ENCODE measurements around the gene PTPN6.

The PTPN6 gene

DNA sequence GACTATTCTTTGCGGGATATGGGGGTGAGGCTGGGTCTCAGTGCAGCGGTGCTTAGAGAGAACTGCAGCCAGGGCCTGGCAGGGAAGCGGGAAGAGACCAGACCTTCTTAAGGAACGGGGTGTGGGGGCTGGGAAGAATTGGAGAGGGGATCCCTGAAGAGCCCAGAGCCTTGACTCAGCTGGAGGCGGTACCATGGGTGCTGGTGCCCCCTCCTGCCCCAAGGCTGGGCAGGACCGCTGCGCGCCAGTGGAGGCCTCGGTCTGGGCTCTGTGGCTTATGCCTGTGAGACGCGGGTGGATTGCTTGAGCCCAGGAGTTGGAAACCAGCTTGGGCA, 8.9 kb upstream of the PTPN6 start:
- DNase-seq: peak; percentile 41

DNA sequence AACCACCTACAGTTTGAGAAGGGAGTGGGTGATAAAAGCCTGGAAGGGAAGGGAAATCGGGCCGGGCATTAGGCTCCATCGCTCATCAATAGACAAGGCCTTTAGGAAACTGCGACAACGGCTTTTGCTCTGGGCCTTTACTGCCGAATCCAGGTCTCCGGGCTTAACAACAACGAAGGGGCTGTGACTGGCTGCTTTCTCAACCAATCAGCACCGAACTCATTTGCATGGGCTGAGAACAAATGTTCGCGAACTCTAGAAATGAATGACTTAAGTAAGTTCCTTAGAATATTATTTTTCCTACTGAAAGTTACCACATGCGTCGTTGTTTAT, 7.8 kb upstream of the PTPN6 start:
- peak; percentile 98 for DNase-seq

DNA sequence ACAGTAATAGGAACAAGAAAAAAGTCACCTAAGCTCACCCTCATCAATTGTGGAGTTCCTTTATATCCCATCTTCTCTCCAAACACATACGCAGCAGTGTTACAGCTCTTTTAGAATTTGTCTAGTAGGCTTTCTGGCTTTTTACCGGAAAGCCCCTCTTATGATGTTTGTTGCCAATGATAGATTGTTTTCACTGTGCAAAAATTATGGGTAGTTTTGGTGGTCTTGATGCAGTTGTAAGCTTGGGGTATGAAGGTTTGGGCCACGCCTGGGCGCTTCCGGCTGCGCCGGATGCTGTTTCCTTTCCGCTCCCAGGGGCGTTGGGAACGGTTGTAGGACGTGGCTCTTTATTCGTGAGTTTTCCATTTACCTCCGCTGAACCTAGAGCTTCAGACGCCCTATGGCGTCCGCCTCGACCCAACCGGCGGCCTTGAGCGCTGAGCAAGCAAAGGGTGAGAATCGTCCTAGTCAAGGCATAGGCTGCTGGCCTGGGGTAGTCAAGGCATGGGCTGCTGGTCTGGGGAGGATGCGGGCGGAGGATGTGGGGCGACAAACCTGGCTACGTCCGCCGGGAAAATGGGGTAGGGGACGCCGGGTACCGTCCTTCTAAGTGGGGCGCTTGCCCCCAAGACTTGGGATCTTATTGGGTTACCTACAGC, 7.3 kb upstream of the PTPN6 start, which contains the start of the genes C12orf57 and RNU7-1:
TSS of gene C12orf57 (plus strand) at position 301 of the 659 bp plus-strand sequence. CDS start at position 401, 100 bp downstream.
TSS of gene RNU7-1 (plus strand) at position 95 of the 659 bp plus-strand sequence.
- peak; percentile 97 for DNase-seq

DNA sequence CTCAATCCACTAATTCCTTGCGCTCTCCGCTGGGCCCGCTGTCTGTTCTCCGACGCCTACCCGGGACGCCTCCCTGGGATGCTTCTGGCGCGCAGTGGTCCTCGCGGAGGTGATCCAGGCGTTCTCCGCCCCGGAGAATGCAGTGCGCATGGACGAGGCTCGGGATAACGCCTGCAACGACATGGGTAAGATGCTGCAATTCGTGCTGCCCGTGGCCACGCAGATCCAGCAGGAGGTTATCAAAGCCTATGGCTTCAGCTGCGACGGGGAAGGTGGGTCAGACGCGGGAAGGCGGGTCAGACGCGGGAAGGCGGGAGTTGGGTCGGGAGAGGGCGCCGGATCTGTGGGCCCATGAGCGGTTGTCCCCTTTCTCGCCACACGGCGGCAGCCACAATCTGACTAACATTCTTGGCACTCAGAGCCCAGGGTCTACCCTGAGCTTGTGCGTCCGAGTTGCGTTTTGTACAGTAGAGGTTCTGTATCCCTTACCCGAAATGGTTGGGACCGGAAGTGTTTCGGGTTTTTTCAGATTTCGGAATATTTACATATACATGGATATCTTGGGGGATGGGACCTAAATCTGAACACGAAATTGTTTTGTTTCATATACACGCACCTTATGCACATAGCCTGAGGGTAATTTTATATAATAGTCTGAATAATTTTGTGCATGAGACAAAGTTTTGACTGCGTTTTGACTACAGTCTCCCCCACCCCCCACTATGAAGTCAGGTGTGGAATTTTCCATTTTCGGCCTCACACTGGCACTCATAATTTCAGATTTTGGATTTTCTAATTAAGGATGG, 6.6 kb upstream of the PTPN6 start:
- peak; percentile 98 for DNase-seq

DNA sequence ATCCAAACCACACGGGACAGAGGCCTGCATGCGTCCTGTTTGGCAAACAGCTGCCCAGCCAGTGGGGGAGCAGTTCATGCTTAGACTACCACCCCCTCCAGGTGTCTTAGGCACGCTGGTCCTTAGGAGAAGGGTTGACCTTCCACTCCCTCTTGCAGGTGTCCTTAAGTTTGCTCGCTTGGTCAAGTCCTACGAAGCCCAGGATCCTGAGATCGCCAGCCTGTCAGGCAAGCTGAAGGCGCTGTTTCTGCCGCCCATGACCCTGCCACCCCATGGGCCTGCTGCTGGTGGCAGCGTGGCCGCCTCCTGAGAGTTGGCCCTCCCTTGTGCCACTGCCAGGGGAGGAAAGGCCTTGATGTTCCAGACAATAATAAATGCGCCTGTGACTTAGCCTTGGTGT, 5.5 kb upstream of the PTPN6 start:
- no peak for DNase-seq

DNA sequence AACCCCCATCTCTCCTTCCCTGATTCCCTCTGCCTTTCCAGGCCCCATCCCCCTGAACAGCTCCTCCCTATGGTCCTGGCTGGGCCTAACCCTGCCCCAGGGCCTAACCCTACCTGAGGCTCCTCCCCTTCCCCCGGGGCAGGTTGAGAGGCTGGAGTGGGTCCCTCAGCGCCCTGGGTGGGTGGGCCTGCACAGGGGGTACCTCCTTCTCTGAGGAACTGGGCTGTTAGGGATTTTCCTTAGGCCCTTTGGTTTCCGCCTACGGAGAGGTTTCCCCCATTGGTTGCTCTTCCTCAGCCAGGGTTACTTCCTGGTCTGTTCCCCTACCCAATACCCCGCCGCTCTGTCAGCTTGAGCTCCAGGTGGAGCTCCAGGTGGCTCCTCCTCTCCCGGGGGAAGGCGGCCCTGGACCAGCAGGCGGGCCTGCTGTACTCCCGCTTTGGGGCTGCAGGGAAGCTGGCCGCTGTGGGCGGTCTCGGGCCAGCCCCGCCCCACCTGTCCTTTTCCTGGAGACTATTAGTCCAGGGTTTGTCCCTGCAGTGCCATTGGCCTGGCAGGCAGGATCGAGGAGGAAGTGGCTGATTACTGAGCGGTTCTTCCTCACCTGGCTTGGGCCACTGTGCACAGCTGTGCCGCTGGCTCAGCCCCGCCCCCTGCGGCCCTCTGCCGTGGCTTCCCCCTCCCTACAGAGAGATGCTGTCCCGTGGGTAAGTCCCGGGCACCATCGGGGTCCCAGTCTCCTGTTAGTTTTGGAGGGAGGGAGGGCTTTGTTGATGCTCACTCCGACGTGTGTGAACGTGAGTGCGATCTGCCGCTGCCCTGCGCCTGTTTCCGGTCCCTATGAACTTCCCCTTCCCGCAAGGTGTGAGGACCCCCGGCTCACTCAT, 4.9 kb upstream of the PTPN6 start:
- DNase-seq: peak; percentile 68

DNA sequence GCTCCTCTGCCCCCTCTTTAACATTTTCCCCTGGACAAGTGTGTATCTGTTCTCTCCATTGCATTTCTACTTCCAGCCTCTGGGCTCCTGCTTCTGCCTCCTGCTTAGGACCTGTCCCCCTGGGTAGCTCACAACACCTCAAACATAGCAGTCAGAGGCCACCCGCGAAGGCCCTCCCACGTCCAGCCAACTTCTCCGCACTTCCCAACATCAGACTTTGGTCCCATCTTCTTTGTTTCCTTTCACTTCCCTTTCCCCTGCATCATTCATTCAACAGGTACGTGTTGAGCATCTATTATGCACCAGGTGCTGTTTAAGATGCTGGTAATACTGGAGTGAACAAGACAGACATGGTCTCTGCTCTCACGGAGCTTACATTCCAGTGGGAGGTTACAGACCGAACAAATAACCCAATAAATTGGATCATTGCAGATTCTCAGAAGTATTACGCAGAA, 4.2 kb upstream of the PTPN6 start:
- DNase-seq: no peak

DNA sequence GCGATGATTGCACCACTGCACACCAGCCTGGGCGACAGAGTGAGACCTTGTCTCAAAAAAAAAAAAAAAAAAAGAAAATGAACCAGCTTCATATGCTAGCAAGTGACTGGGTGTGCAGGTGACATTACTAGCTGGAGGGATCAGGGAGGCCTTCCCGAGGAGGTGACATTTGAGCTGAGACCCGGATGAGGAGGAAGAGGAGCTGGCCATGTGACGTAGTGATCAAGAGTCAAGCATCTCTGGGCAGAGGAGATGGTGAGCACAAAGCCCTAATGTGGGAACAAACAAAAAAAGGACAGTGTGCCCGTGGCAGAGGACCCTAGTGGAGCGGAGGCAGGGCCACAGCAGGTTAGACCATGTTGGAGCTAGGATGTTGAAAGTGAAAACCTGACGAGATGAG, 3.5 kb upstream of the PTPN6 start:
- no peak for DNase-seq

DNA sequence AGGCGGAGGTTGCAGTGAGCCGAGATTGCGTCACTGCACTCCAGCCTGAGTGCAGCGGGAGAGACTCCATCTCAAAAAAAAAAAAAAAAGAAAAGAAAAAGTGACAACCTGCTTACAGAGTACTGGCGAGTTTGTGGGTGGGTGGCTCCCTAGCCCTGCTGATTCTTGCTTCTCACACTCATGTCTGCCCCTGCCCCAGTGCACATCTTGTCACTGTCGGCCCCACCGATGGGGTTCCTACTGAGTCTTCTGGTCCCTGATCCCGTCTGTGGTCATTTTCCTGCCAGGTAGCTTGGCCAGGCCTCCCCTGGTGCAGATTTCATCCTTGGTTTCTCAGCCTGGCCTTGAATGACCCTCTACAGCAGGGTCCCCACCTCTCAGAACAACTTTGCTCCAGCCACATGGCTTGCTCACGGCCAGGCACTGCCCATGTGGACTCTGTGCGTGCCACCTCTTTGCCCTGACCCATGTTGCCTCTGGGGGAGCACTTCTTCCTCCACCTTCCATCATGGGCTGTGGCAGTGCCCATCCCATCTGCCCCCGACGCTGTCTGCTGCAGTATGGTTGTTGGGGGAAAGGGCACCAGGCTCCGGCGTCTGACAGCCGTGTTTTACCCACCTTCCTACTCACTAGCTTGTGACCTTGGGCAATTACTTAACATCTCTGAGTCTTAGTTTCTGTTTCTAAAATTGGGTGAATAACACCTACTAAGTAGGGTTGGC, 2.1 kb upstream of the PTPN6 start:
- peak; percentile 70 for DNase-seq

DNA sequence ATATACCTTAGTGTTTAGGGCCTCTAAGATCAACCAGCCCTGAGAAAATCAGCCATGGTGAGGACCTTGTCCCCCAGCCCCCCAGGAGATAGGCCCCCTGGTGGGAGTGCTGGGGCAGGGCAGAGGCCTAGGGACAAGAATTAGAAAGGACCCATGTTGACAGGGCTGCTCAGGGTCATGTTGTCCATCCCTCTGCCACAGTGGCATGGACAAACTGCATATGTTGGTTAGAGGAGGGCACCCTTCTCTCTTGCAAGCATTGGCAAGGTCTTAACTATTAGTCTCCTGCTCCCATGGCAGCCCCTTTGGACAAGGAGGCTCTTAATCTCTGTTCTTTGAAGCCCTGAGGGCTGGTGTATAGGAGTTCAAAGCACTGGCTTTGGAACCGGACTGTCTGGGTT, 755 bp upstream of the PTPN6 start:
- peak; percentile 74 for DNase-seq

DNA sequence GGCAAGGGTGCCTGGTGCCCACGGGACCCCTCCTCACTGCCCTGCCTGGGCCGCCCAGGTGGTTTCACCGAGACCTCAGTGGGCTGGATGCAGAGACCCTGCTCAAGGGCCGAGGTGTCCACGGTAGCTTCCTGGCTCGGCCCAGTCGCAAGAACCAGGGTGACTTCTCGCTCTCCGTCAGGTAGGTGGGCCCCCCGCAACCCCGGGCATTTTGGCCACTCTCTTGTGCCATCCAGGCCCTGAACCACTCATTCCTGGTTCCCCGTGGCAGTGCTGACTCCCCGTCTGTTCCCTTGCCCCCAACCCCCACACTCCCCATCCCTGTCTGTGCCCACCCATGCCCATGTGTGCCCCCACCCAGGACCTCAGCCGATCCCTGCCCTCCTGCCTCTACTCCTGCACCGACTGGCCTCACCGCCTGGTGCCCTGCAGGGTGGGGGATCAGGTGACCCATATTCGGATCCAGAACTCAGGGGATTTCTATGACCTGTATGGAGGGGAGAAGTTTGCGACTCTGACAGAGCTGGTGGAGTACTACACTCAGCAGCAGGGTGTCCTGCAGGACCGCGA, 480 bp downstream of the PTPN6 start:
- DNase-seq: peak; percentile 55

DNA sequence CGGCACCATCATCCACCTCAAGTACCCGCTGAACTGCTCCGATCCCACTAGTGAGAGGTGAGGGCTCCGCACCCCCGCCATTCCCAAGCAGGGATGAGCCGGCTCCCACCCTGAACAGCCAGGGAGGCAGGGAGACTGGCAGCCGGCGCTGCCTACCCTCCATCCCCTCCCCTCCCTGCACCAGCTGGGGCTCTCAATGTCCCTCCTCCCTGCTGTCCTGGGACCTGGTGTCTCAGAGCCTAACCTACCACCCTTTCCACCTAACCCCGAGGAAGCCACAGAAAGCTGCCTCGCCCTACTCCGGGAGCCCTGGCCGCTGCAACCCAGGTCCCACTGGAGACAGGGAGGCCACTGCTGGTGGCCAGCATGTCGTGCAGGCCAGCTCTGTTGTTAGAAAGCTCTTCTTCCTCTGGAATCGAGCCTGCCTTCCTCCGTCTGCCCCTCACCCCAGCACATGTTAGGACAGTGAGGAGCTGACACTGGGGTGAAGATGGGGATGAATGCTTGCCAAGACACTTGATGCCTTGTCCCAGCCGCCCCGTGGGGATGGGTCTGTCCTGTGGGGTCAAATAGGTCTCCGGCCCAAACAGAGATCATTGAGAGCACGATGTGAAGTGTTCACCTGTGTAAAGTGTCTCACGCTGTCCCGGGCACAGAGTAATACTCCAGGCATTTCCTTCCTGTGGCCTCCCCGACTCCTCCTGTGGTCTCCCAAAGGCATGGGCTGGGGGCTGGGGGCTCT, 1.1 kb downstream of the PTPN6 start:
- peak; percentile 61 for DNase-seq

DNA sequence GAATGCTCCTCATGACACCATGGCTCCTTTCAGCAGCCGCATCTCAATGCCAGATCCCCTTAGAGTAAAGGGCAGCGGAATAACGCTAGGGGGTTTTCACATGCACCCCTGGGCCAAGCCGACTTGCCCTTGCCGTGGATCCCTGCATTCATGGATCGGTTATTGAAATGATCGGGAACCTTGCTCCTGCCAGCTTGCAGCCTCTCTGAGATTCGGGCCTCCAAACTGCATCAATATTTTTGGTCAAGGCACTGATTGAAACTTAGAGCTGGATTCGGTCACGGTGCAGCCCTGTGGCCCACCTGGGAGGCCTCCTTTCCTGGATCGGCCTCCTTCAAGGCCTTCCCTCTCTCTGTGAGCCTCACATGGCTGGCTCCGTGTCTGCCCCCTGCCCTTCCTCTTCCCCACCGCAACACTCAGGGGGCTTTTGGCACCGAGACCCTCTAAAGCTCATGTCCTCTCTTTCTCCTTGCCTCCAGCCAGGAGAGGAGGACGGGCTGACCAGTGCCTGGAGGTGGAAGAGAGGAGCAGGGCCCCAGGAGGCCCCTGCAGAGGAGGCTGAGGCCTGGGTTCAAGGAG, 1.8 kb downstream of the PTPN6 start:
- peak; percentile 49 for DNase-seq

DNA sequence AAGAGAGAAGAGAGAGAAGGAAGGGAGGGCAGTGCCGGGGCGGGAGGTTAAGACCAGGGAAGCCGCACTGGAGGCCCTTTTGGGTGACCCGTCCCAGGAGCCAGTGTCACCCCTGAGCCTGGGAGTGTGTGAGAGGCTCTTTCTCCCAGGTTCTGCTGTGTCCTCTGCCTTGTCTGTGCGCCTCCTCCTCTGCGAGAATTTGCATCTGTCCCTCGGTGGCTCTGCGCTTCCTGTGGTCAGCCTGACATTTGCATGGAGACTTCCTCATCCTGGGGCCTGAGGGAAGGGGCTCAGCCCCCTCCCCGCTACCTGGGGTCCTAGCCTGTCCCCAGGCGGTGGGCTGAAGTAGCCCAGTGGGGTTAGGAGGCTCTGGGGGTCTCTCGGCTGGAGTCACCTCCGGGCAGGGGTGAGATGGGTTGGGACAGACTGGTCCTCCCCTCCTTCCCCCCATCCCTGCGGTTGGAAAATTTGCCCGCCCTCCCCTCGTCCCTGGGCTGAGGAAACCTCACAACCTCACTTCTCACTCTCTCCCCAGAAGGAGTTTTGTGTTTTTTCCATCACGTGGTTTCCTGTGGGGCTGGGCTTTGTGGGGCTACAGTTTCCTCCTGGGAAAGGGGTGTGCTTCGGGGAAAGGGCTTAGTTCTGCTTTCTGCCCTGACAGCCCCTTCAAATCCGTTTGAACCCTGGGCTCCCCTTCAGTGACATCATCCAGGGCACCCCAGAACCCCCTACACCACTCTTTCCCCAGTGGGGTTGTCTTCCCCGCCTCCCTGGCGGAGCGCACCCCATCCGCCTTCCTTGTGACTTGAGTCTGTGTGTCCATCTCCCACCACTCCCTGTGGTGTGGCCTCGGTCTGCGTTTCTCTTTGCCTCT, 2.5 kb downstream of the PTPN6 start:
- DNase-seq: peak; percentile 93

DNA sequence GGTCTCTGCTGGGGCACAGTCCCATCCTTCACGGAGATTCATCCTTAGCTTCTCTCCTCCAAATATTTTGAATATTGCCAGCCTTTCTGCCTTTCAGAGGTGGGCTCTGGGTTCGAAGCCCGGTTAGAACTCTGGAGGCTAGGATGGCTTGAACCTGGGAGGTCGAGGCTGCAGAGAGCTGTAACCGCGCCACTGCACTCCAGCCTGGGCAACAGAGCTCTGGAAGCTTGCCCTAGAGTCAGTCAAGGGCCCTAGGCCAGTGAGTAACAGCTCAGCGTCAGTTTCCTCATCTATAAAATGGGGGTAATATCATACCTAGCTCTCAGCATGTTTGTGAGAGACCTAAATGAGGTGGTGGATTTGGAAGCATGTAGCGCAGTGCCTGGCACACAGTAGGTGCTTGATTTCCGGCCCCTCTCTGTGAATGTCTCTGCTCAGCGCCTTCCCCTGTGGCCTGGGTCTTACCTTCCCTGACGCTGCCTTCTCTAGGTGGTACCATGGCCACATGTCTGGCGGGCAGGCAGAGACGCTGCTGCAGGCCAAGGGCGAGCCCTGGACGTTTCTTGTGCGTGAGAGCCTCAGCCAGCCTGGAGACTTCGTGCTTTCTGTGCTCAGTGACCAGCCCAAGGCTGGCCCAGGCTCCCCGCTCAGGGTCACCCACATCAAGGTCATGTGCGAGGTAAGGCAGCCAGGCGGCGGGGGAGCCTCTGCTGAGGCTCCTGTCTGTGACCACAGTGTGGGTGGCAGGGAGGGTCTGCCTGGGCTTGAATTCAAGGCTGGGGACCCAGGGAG, 3.4 kb downstream of the PTPN6 start:
- DNase-seq: no peak

DNA sequence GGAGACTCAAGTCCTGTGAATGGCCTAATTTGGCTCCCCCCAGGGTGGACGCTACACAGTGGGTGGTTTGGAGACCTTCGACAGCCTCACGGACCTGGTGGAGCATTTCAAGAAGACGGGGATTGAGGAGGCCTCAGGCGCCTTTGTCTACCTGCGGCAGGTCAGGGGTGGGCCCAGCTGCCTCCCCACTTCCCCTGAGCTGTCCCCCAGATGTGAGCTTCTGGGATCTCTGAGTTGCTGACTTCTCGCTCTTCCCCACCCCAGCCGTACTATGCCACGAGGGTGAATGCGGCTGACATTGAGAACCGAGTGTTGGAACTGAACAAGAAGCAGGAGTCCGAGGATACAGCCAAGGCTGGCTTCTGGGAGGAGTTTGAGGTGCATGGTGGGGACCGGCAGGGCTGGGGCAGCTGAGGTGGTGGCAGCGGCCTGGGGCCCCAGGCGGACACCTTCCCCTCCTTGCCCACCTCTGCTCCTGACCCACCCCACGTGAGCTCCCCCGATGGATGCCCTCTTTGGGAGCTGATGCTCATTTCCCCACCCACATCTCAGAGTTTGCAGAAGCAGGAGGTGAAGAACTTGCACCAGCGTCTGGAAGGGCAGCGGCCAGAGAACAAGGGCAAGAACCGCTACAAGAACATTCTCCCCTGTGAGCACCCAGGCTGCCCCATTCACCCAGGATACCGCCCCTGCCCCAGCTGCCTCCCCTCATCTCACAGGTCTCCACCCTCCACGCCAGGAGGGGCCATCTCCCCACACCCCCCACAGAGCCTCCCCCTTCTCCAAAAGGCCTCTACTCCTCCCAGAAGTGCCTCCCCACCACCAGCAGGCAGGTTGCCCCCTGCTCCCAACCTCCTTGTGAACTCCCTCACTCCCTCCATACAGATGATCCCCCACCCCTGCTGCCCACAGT, 4.2 kb downstream of the PTPN6 start:
- DNase-seq: no peak

DNA sequence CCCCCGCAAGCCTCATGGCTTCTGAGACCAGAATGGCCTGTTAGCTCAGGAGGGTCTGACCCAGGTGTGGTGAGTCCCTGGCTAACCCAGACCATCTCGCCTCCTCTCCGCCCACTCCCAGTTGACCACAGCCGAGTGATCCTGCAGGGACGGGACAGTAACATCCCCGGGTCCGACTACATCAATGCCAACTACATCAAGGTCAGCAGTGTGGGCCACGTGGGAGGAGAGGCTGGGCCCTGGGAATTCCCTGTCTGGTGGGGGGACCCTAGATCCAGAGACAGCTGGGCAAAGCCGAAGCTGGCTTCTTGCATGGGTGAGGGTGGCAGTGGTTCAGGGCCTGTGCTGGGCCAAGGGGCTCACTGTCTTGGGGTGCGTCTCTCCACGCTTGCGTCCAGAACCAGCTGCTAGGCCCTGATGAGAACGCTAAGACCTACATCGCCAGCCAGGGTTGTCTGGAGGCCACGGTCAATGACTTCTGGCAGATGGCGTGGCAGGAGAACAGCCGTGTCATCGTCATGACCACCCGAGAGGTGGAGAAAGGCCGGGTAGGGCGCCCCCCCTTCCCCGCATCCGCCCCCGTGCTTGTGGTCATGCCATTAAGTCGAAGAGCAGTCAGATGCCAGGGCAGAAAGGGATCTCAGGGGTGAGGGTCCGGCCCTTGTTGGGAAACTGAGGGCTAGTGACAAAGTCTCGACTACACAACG, 5.0 kb downstream of the PTPN6 start:
- peak; percentile 62 for DNase-seq

Data from hematopoietic multipotent progenitor cell treated with erythropoietin and hydrocortisone succinate and interleukin-3 and kit ligand, for 6 days (in vitro differentiated cells).